ENCODE results near the gene UMAD1.
A peak's percentile ranks its signal among the peaks of the same experiment; 100 is the strongest.

The UMAD1 gene

DNA sequence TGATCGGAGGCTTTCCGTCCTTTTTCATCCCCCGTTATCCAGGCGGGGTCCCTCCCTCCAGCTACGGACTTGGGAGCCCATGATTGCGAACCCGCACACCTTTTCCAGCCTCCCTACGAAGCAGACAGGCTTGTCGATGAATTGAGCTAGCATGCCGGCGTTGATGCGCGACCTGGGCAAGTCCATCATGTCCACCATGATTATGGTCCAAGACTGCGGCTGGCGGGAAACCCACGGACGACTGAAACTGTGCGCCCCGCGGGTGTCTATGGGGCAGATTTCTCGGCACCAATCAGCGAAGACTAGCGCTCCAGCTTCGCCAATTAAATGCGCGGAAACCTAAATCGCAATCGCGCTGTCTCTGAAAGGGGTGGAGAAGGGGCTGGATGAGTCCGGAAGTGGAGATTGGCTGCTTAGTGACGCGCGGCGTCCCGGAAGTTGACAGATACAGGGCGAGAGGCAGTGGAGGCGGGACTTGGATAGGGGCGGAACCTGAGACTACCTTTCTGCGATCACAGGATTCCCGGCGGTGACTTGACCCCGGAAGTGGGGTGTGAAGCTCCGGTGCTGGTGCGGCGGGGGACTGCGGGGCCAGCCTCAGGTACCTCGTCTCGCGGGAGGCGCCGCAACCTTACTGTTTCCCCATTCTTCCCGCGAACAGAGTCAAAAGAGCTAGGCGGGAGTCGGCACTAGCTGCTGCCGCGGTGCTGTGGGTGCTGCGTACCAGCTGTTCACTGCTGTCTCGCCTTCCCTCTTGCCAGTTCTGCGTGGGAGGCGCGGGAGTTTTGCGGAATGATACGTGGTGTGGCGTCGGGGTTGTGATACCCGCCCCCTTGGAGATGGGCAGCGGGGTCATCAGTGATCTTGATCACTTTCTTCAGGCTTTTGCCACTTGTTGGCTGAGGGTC is at the start of gene UMAD1:
UMAD1 (plus strand) TSS at position 532 of the 908 bp plus-strand sequence. CDS start 32,620 bp downstream, outside the sequence.
- H3K27ac Mint-ChIP-seq, result peak within 1 kb of the TSS; percentile 100
- DNase-seq, result peak; percentile 95
- peaks cover 56% of the 10 kb centered on the region for H3K4me1 Mint-ChIP-seq
- peak within 1 kb of the TSS; percentile 98 for H3K4me3 Mint-ChIP-seq
- peak; percentile 98 for ATAC-seq
- peaks cover 46% of the 10 kb centered on the region for H3K36me3 Mint-ChIP-seq (ENCODE audit: low read depth)
- H3K27me3 Mint-ChIP-seq, result no peaks in the 10 kb centered on the region
- no peaks in the 10 kb centered on the region for H3K9me3 Mint-ChIP-seq

DNA sequence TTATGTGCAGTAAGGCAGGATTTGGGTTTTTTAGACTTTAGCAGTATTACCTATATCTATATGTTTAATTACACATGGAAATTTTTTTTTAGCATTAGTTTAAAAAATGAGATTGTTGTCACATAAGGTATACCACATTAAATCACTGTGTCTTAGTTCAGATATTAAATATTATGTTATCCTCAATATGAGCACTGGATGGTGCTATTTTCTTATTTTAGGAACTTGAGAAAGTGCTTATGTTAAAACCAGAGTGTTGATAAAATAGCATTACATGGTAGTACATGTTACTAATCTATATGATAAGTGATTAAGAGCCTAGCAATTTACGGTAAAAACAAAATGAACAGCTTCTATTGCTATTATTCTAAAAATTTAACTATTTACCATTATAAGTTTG is 45.1 kb upstream of the UMAD1 start:
- no peak overlapping the region for H3K27ac Mint-ChIP-seq
- no peaks in the 10 kb centered on the region for H3K9me3 Mint-ChIP-seq
- peaks cover 2% of the 10 kb centered on the region for H3K4me1 Mint-ChIP-seq
- ATAC-seq (no peak), DNase-seq (no peak)
- no peaks in the 10 kb centered on the region for H3K27me3 Mint-ChIP-seq
- no peak overlapping the region for H3K4me3 Mint-ChIP-seq
- H3K36me3 Mint-ChIP-seq (ENCODE audit: low read depth), result peaks cover 40% of the 10 kb centered on the region

DNA sequence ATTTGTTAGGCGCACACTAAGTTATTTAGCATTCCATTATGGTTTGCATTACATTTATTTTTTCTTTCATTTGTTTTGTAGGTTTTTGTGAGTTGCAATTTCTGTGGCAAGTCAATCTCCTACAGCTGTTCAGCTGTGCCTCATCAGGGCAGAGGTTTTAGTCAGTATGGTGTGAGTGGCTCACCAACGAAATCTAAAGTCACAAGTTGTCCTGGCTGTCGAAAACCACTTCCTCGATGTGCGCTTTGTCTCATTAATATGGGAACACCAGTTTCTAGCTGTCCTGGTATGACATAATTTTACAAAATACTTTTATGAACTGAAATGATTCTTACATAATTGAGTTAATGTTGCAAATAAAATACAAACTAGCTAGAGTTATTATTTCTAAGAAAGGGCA is 44.4 kb upstream of the UMAD1 start:
- DNase-seq (no peak), ATAC-seq (no peak)
- peaks cover 5% of the 10 kb centered on the region for H3K9me3 Mint-ChIP-seq
- peaks cover 2% of the 10 kb centered on the region for H3K4me1 Mint-ChIP-seq
- no peaks in the 10 kb centered on the region for H3K27me3 Mint-ChIP-seq
- peaks cover 44% of the 10 kb centered on the region for H3K36me3 Mint-ChIP-seq (ENCODE audit: low read depth)
- H3K27ac Mint-ChIP-seq, result no peak overlapping the region
- no peak overlapping the region for H3K4me3 Mint-ChIP-seq

DNA sequence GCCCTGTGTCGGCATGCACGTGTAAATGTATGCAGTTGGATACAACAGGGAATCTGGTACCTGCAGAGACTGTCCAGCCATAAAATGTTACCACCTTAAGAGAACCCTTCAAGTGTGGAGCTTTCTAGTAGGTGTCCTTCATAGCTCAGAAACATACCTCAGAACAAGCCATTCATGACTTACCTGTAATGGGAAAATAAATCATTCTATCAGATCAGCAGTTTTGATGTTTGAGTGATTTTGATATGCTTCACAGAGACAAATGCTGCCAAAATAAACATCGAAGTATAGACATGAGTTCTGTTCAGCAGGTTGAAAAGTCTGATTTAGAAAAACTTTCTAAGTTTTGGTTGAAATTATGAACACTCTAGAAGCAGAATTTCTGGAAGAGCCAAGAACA is 33.5 kb upstream of the UMAD1 start:
- H3K9me3 Mint-ChIP-seq, result no peaks in the 10 kb centered on the region
- peaks cover 3% of the 10 kb centered on the region for H3K4me1 Mint-ChIP-seq
- ATAC-seq, result no peak
- H3K4me3 Mint-ChIP-seq, result no peak overlapping the region
- no peak for DNase-seq
- peaks cover 15% of the 10 kb centered on the region for H3K36me3 Mint-ChIP-seq (ENCODE audit: low read depth)
- no peaks in the 10 kb centered on the region for H3K27me3 Mint-ChIP-seq
- H3K27ac Mint-ChIP-seq, result no peak overlapping the region

DNA sequence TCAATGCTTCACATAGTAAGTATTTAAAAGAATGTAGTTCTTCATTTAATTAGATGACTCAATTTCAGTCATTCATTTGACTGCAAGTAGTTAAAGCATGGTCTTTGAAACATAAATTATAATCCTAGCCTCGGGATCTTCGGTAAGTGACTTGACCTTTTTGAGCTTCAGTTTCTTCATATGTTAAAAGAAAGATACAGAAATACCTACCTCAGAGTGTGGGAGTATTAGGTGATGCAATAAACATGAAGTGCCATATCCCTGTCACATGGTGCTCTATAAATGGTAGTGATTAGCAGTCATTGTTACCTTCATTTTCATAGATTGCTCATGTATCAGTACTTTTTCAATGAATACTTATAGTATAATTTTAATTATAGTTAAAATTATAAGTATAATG is 31.2 kb upstream of the UMAD1 start:
- Mint-ChIP-seq H3K4me3 (no peak overlapping the region), H3K4me1 (peaks cover 6% of the 10 kb centered on the region), H3K27ac (no peak overlapping the region), H3K27me3 (no peaks in the 10 kb centered on the region), H3K9me3 (no peaks in the 10 kb centered on the region), H3K36me3 (ENCODE audit: low read depth) (peaks cover 15% of the 10 kb centered on the region)
- DNase-seq, result no peak
- ATAC-seq, result no peak

DNA sequence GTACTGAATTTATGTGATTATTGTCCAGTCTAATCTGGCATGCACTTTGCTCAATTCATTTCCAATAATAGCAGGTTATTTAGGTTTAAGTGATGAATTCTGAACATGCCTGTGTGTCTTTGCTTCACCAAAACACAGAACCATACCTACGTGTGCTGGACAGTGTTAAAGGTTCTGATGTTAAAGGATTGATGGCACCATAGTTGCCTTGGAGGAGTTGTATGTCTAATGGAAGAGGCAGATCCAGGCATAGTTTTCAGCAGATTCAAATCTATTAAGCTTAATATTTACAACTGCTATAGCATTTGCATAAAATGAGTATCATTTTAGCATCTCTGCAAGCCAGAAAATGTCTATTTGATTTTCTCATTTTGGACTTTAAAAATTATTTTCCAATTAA is 28.0 kb upstream of the UMAD1 start:
- Mint-ChIP-seq H3K9me3 (no peaks in the 10 kb centered on the region), H3K27me3 (no peaks in the 10 kb centered on the region), H3K4me1 (peaks cover 13% of the 10 kb centered on the region), H3K36me3 (ENCODE audit: low read depth) (peaks cover 8% of the 10 kb centered on the region), H3K27ac (no peak overlapping the region), H3K4me3 (no peak overlapping the region)
- no peak for DNase-seq
- no peak for ATAC-seq

DNA sequence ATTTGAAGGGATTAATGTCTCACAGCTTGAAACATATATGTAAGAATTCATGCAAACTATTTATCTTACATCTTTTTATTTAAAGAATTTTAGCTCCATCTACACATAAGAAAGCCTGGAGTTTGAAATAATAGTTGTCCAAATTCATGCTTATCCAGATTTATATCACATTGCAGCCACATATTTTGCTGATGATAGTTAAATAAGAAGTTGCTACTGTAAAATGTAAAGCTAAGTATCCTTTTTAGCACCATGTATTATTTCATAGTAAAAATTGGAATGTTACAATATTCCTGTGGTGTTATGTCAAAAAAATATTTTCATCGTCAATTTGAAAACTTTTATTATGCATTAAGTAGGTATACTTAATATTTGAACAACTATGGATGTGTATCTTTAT is 27.3 kb upstream of the UMAD1 start:
- no peak overlapping the region for H3K27ac Mint-ChIP-seq
- no peaks in the 10 kb centered on the region for H3K9me3 Mint-ChIP-seq
- no peak overlapping the region for H3K4me3 Mint-ChIP-seq
- H3K36me3 Mint-ChIP-seq (ENCODE audit: low read depth), result peaks cover 4% of the 10 kb centered on the region
- peaks cover 16% of the 10 kb centered on the region for H3K4me1 Mint-ChIP-seq
- H3K27me3 Mint-ChIP-seq, result no peaks in the 10 kb centered on the region
- no peak for DNase-seq
- ATAC-seq, result no peak

DNA sequence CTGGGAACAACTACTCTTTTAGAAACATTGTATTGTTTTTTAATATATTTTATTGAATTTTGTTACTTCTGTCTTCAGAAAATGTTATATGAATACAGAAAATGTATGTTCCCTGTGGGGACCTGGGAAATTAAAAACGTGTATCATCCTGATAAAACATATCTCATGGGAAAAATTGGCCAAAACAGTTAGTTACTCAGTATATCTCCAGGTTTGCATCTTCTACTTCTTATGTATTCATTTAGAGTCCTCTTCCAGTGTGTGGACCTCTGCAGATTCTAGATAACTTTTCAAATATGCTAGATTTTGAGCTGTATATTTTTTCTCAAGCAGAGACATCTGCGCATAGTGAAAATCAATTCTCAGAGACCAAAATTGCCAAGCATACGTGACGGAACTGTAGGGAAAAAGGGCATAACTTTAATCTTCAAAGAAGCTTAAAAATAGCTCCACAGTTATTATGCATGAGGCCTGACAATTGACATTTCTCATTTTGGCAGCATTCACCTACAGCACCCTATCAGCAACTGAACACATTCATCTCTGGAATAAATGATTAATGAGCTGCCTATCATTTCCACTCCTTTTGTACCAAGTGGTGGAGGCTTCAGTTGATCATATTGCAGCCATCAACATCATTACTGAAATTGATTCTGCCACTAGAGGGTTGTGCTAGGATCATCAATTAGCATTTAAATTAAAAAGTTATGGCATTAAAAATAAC is 26.4 kb upstream of the UMAD1 start:
- Mint-ChIP-seq H3K27ac (no peak overlapping the region), H3K9me3 (no peaks in the 10 kb centered on the region), H3K27me3 (no peaks in the 10 kb centered on the region)

DNA sequence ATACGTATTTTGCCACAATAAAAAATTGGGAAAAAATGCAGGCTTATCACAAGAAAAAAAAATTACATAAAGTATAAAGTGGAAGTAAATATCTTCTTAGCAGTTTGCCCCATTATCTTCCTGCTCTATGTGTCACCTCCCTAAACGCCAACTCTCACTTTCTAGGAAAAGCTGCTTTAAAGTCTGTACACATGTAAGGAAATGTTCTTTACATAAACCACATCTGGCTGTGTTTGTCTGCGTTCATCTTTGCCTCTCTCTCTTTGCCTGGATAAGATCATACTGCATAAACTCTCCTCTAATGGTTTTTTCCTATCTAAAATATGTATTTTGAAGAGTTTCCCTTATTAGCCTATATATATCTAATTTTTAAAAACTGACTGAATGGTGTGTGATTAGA is 23.0 kb upstream of the UMAD1 start:
- ATAC-seq (no peak), DNase-seq (no peak)
- Mint-ChIP-seq H3K27me3 (no peaks in the 10 kb centered on the region), H3K27ac (no peak overlapping the region), H3K36me3 (ENCODE audit: low read depth) (no peaks in the 10 kb centered on the region), H3K9me3 (no peaks in the 10 kb centered on the region), H3K4me1 (peaks cover 13% of the 10 kb centered on the region), H3K4me3 (no peak overlapping the region)

More for the DNA sequence above, 26.4 kb upstream of the UMAD1 start:
- Mint-ChIP-seq H3K4me1 (peaks cover 15% of the 10 kb centered on the region), H3K4me3 (no peak overlapping the region), H3K36me3 (ENCODE audit: low read depth) (peaks cover 3% of the 10 kb centered on the region)
- DNase-seq (no peak), ATAC-seq (peak; percentile 66)

DNA sequence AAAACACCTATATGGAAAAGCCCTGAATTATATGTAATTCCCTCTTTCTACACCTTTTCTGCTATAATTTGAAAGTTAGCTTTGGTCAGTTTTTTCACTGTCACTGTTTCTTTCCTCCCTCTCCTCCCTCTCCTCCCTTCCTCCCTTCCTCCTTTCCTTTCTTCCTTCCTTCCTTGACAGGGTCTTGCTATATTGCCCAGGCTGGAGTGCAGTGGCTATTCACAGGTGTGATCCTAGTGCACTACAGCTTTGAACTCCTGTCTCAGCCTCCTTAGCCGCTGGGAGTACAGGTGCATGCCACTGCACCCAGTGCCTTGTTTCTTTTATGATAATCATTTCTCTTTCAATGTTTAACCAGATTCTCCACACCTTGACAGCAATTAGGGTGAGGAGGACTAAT is 22.1 kb upstream of the UMAD1 start:
- DNase-seq (no peak), ATAC-seq (no peak)
- Mint-ChIP-seq H3K27ac (no peak overlapping the region), H3K36me3 (ENCODE audit: low read depth) (no peaks in the 10 kb centered on the region), H3K27me3 (no peaks in the 10 kb centered on the region), H3K4me1 (peaks cover 13% of the 10 kb centered on the region), H3K9me3 (no peaks in the 10 kb centered on the region), H3K4me3 (no peak overlapping the region)

DNA sequence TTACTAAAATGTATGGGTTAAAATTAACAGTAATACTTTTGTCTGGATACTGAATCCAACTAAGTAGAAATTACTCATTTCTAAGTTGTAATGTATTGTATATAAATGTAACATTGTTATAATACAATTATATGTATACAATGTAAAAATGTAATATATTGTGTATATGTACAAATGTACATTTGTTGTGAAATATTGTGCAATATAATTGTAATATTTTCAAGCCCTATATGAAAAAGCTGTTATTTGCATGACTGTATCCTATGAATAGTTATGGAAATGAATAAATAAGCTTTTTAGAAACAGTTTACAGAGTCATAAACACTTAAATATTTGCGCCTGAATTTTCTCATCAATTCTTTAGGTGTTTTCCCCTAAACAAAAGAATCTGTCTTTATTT is 20.3 kb upstream of the UMAD1 start:
- Mint-ChIP-seq H3K36me3 (ENCODE audit: low read depth) (no peaks in the 10 kb centered on the region), H3K27ac (no peak overlapping the region), H3K9me3 (no peaks in the 10 kb centered on the region), H3K27me3 (no peaks in the 10 kb centered on the region), H3K4me1 (peaks cover 8% of the 10 kb centered on the region), H3K4me3 (no peak overlapping the region)
- DNase-seq (no peak), ATAC-seq (no peak)

DNA sequence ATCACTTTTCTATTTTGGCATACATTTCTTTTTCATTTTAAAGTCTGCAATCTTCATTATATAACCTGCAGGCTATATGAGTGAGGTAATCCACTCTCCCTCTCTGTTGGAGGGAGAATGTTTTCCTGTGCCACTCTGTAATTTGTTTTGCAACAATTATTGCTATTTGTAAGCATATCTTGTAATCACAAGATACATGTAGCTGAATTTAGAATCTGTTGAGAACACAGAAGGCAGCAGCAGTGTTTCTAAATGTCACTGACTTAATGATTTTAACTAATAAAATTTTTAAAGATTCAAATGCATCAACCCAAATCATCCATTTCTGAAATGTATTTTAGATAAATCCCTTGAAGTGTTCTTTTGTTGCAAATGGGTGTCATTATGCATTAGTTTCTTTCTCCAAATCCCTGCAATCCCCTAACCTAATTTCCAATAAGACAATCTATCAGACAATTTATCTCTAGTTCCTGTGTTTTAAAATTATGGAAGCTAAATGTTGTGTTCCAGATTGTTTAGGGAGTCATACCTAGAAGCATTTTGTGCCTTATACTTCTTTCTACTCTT is 19.8 kb upstream of the UMAD1 start:
- Mint-ChIP-seq H3K36me3 (ENCODE audit: low read depth) (no peaks in the 10 kb centered on the region), H3K27ac (no peak overlapping the region), H3K9me3 (peaks cover 2% of the 10 kb centered on the region), H3K4me3 (no peak overlapping the region), H3K27me3 (no peaks in the 10 kb centered on the region), H3K4me1 (peaks cover 7% of the 10 kb centered on the region)
- ATAC-seq (no peak), DNase-seq (no peak)

DNA sequence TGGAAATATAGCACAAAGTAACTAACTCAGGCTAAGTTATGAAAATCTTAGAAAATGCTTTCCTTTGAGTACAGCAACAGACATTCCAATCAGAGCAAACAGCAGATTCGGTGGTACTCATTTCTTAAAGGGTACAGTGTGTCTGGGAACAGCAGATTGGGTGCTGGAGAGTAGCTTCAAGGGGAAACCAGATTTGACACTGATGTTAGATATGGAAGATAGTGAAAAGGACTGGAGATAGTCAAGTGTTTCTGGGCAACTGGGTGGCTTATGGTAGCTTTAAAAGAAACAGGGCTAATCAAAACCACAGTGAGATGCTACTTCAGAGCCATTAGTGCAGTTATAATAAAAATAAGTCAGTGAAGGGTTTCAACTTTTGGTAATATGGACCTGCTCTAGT is 12.1 kb upstream of the UMAD1 start:
- Mint-ChIP-seq H3K9me3 (peaks cover 15% of the 10 kb centered on the region), H3K4me1 (peaks cover 2% of the 10 kb centered on the region), H3K4me3 (no peak overlapping the region), H3K36me3 (ENCODE audit: low read depth) (peaks cover 1% of the 10 kb centered on the region), H3K27me3 (no peaks in the 10 kb centered on the region), H3K27ac (no peak overlapping the region)
- DNase-seq (no peak), ATAC-seq (no peak)

DNA sequence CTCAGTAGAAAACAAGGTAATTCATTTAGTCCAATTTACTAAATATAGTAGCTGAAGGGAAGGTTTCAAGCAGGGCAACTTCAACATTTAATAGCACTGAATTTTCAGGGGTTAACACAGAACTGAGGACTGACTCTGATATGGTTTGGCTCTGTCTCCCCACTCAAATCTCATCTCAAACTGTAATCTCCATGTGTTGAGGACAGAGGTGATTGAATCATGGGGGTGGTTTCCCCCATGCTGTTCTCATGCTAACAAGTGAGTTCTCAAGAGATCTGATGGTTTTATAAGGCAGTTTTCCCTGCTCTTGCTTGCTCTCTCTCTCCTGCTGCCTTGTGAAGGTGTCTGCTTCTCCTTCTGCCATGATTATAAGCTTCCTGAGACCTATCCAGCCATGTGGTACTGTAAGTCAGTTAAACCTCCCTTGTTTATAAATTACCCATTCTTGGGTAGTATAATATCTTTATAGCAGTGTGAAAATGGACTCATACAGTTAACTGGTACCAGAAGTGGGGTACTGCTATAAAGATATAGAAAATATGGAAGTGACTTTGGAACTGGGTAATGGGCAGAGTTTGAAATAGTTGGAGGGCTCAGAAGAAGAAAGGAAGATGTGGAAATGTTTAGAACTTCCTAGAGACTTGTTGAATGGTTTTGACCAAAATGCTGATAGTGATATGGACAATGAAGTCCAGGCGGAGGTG is 9.8 kb upstream of the UMAD1 start:
- no peak overlapping the region for H3K27ac Mint-ChIP-seq
- peaks cover 6% of the 10 kb centered on the region for H3K36me3 Mint-ChIP-seq (ENCODE audit: low read depth)
- no peak overlapping the region for H3K4me3 Mint-ChIP-seq
- peaks cover 2% of the 10 kb centered on the region for H3K4me1 Mint-ChIP-seq
- DNase-seq, result no peak
- peaks cover 12% of the 10 kb centered on the region for H3K9me3 Mint-ChIP-seq
- H3K27me3 Mint-ChIP-seq, result no peaks in the 10 kb centered on the region
- ATAC-seq, result no peak
